Testis (tissue), 3 donors: Measurements from ENCODE around the gene EFTUD2. TPM values are rescaled to one million over a fixed set of nuclear protein-coding genes. Genes with fewer than 3 reads are reported as not detected.

Experiments
- DNase-seq: peaks from one replicate; pipeline ENCODE4 v3.0.0-alpha.2; 2019
- H3K27ac ChIP-seq, 2 donors: fragments of 200-600 bp; sonication (generic); one replicate each; pipeline ENCODE4 v1.5.1; 2019
- H3K27me3 ChIP-seq: fragments of 200-600 bp; sonication (generic); one replicate; pipeline ENCODE4 v1.5.1; 2019
- H3K36me3 ChIP-seq: fragments of 200-600 bp; sonication (generic); one replicate; pipeline ENCODE4 v1.5.1; 2017; ENCODE audit warnings: low read depth; ENCODE audit errors: missing control alignments
- H3K4me1 ChIP-seq: fragments of 200-600 bp; sonication (generic); one replicate; pipeline ENCODE4 v1.5.1; 2019
- H3K4me3 ChIP-seq, 2 donors: fragments of 200-600 bp; sonication (generic); one replicate each; pipeline ENCODE4 v1.5.1; 2017 to 2019
- H3K9me3 ChIP-seq: fragments of 200-600 bp; sonication (generic); one replicate; pipeline ENCODE4 v1.5.1; 2017
- POLR2A ChIP-seq: fragments of 450-650 bp; IDR thresholded peaks from one replicate; pipeline ENCODE4 v1.6.1; 2017; ENCODE audit warnings: antibody characterized with exemption, mild to moderate bottlenecking, moderate library complexity
- WGBS, 2 donors: methylation state at CpG; one replicate each; pipeline ENCODE4 v1.1.5; 2018; 5-methylcytosine and 5-hydroxymethylcytosine counted together
- intact Hi-C: fragments of 100-400 bp; cut with DNase I; formaldehyde crosslinking; loops from one replicate; pipeline ENCODE4 v1.15.1; 2023; ENCODE audit warnings: low total_unique reads
- polyA plus RNA-seq: library from polyadenylated mRNA; stranded (reverse); fragments of 350-450 nt; fragmentation: Illumina TruSeq; extraction: RNeasy Lipid Tissue Mini Kit (QIAGEN cat#74804); gene quantifications from one replicate; pipeline ENCODE4 v1.2.3, GENCODE V29; 2014; ENCODE audit warnings: low read depth, low replicate concordance; ENCODE audit not compliant: insufficient read depth
- total RNA-seq, 2 donors: library from RNA; depleted of rRNA; stranded (reverse); fragments of >200 nt; gene quantifications; one replicate each; pipeline ENCODE4 v1.2.3, GENCODE V29; 2016
- TF ChIP-seq, protein P1 (sequence below), 3 experiments: fragments of 450-650 bp in 2 of 3; fragments of 200-600 bp in 1 of 3; sonication (generic) in 1 of 3; IDR thresholded peaks; one replicate each; pipeline ENCODE4 v1.5.1; 2016 to 2019; ENCODE audit warnings: antibody characterized with exemption in 3 of 3, mild to moderate bottlenecking in 2 of 3, moderate library complexity in 1 of 3

EFTUD2 gene
- total and polyA plus RNA-seq, 3 donors from 2014 or later: 95.5 to 131 (median 124) TPM

DNA sequence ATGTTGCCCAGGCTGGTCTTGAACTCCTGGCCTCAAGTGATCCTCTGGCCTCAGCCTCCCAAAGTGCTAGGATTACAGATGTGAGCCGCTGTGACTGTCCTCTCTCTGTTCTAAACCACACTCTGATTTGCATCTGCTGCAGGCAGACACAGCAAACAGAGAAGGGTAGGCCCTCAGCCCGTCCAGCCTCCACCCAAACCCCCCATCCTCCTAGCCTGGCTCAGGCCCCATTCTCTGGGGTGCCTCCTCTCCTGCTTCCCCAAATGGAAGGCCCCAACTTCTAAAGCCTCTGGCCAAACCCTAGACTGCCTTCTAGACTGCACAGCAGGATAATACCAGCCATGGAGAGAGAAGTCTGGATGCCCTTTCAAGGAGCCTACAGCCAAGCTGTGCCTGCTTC, 20.2 kb upstream of the EFTUD2 start:
- Histone ChIP-seq H3K27ac (no peak overlapping the region), H3K27me3 (no peaks in the 10 kb centered on the region), H3K4me3 (no peak overlapping the region), H3K4me1 (peaks cover 12% of the 10 kb centered on the region), H3K36me3 (no peaks in the 10 kb centered on the region), H3K9me3 (no peaks in the 10 kb centered on the region)
- intact Hi-C loops: no loop called here
- TF ChIP-seq, protein P1, sequence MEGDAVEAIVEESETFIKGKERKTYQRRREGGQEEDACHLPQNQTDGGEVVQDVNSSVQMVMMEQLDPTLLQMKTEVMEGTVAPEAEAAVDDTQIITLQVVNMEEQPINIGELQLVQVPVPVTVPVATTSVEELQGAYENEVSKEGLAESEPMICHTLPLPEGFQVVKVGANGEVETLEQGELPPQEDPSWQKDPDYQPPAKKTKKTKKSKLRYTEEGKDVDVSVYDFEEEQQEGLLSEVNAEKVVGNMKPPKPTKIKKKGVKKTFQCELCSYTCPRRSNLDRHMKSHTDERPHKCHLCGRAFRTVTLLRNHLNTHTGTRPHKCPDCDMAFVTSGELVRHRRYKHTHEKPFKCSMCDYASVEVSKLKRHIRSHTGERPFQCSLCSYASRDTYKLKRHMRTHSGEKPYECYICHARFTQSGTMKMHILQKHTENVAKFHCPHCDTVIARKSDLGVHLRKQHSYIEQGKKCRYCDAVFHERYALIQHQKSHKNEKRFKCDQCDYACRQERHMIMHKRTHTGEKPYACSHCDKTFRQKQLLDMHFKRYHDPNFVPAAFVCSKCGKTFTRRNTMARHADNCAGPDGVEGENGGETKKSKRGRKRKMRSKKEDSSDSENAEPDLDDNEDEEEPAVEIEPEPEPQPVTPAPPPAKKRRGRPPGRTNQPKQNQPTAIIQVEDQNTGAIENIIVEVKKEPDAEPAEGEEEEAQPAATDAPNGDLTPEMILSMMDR (IDR thresholded peaks at IDR 0.05): no peak
- TF ChIP-seq POLR2A: no peak
- 76 to 90% methylated on average over 2 of the region's 2 CpGs for WGBS, 2 donors
- DNase-seq: no peak

DNA sequence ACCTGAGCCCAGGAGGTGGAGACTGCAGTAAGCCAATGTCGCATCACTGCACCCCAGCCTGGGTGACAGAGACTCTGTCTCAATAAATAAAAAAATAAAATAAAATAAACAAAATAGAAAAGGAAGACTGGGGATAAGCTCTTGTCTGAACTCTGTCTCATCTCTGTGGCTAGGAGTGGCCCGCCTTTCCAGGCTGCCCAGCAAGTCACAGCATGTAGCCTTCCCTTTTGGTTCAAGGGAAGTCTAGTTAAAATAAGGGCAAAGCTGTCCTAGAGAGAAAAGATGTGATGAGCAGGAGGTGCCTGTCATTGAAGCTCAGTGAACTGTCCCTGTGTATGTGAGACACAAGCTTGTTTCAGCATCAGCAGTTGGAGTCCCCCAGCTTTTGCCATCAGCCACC, 18.8 kb upstream of the EFTUD2 start:
- DNase-seq: no peak
- H3K27ac ChIP-seq: no peak overlapping the region
- no peaks in the 10 kb centered on the region for H3K9me3 ChIP-seq
- H3K4me1 ChIP-seq: peaks cover 12% of the 10 kb centered on the region
- WGBS, 2 donors: 91 to 93% methylated on average over 2 of the region's 2 CpGs
- intact Hi-C loops: no loop called here
- no peaks in the 10 kb centered on the region for H3K36me3 ChIP-seq
- no peaks in the 10 kb centered on the region for H3K27me3 ChIP-seq
- TF ChIP-seq, protein P1 (IDR thresholded peaks at IDR 0.05): no peak
- TF ChIP-seq POLR2A: no peak
- H3K4me3 ChIP-seq: no peak overlapping the region

DNA sequence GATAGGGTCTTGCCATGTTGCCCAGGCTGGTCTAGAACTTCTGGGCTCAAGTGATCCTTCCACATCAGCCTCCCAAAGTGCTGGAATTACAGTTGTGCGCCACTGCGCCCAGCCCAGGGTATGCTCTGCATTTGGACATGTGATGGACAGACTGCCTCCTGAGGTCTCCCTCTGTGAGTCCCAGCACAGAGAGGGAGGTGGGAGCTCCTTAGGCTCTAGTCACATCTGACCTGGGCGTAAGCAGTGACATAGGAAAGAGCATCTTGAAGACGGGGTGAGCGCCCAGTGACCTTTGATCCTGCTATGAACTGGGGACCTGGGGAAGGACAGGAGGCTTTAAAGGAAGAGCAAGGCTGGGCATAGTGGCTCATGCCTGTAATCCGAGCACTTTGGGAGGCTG, 18.2 kb upstream of the EFTUD2 start:
- H3K36me3 ChIP-seq: no peaks in the 10 kb centered on the region
- no peak overlapping the region for H3K27ac ChIP-seq
- H3K4me3 ChIP-seq: no peak overlapping the region
- no peaks in the 10 kb centered on the region for H3K27me3 ChIP-seq
- peaks cover 12% of the 10 kb centered on the region for H3K4me1 ChIP-seq
- no peaks in the 10 kb centered on the region for H3K9me3 ChIP-seq
- DNase-seq: no peak
- no peak for TF ChIP-seq POLR2A
- TF ChIP-seq, protein P1 (IDR thresholded peaks at IDR 0.05): no peak
- WGBS, 2 donors: 88 to 93% methylated on average over 6 of the region's 6 CpGs
- intact Hi-C loops: no loop called here

DNA sequence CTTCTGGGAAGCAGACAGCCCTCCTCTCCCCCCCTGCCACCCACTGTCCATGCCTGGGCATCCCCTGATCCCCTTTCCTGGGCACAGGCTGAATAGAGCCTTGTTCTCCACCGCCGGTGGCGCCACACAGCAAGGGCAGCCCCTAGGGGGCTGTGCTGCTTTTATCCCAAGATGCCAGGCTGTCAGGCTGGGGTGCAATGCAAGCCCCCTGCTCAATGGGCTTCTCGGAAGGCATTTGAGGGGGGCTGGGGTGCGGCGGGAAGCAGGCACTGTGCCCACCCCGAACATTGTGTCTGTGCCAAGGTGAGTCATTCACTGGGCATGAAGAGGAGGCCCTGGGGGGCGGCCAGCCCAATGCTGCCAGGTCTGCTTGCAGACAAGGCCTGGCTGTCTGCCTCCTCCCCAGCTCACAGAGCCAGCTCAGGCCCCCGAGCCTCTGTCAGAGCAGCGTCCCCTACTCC, 17.6 kb upstream of the EFTUD2 start:
- H3K4me1 ChIP-seq: peaks cover 12% of the 10 kb centered on the region
- WGBS, 2 donors: 60 to 69% methylated on average over 6 to 10 of the region's 10 CpGs
- DNase-seq: no peak
- H3K27ac ChIP-seq: no peak overlapping the region
- H3K36me3 ChIP-seq: no peaks in the 10 kb centered on the region
- H3K9me3 ChIP-seq: no peaks in the 10 kb centered on the region
- intact Hi-C loops: no loop called here
- no peak overlapping the region for H3K4me3 ChIP-seq
- no peaks in the 10 kb centered on the region for H3K27me3 ChIP-seq
- TF ChIP-seq, protein P1 (IDR thresholded peaks at IDR 0.05): no peak
- TF ChIP-seq POLR2A: no peak
